GM19468 (cell line): ENCODE measurements around the gene FBRSL1.
"Not testable (repeated sequence)": the region's sequence is repeated elsewhere in the genome, so short reads cannot be mapped to it uniquely, and the experiment has no call there.

Source experiments
- ATAC-seq: cut with Tn5 transposase; IDR thresholded peaks from one replicate; pipeline ENCODE4 v1.9.1; 2021; ENCODE audit warnings: mild to moderate bottlenecking, moderate library complexity, moderate number of reproducible peaks; ENCODE audit not compliant: unreplicated experiment; ENCODE audit errors: extremely low read depth

FBRSL1 gene

GRCh38 chr12:132453361-132454192, 36.4 kb upstream of the FBRSL1 start:
- ATAC-seq, result no peak

DNA sequence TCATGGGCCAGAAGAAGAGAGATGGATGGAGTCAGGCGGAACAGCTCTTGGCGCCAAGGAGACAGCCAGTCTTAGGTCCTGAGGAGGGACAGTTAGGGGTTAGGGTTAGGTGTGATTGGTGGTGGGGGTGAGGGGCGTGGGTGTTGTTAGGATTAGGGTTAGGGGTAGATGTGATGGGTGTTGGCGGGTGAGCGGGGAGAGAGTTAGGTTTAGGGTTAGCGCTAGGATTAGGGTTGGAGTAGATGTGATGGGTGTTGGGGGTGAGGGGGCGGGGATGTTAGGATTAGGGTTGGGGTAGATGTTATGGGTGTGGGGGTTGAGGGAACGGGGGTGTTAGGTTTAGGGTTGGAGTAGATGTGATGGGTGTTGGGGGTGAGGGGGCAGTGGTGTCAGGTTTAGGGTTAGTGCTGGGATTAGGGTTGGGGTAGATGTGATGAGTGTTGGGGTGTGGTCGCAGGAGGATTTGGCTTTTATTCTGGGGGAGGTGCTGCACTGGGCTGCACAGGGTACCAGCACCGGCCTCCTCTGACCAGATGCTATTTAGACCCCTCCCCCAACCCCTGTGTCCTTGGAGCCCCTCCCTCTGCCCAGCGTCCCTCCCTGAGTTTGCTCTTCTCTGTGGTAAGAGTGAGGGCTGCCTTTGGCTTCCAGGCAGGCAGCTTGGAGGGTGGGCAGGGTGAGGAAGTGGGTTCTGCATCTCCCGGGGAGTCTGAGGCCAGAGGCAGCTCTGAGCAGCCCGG, 35.6 kb upstream of the FBRSL1 start:
- ATAC-seq, result no peak

- no peak for ATAC-seq
Measured at GRCh38 chr12:132454933-132455418, 35.0 kb upstream of the FBRSL1 start.

DNA sequence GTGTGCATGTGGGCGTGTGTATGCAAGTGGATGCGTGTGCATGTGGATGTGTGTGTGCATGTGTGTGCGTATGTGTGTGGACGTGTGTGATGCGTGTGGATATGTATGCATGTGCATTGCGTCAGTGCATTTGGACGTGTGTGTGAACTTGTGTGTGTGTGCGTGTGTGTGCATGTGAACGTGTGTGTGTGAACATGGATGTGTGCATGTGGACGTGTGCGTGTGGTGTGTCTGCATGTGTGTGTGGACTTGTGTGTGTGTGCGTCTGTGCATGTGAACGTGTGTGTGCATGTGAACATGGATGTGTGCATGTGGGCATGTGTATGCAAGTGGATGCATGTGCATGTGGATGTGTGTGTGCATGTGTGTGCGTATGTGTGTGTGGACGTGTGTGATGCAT, 34.4 kb upstream of the FBRSL1 start:
- no peak for ATAC-seq

DNA sequence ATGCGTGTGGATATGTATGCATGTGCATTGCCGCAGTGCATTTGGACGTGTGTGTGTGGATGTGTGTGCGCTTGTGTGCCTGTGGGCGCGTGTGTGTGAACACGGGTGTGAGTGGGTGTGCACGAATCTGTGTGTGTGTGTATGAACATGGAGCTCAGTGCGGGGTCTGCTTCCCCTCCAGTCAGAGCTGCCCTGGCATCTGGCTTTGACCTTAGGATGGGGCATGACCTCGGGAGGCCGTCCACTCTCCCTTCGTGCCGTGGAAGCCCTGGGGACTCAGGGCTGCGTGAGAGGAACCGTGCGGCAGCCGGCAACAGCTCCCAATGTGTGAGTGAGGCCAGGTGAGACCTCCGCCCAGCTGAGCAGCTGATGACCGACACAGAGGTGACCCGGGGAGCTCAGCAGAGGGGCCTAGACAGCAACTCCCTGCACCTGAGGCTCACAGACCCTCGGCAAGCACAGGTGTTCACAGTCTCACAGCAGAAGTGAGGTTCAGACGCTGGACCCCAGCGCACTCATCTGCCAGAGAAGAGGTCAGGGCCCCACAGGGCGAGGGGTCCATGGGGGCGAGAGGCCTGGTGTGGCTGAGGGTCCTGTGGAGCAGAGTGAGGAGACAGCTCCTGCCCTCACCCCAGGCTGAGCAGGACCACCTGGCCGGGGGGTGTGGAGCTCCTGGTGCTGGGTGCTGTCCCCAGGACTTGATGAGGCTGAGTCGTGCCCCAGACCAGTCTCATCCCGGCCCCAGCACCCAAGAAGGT, 33.6 kb upstream of the FBRSL1 start:
- ATAC-seq, result no peak

- ATAC-seq, result no peak
Measured at GRCh38 chr12:132456944-132457495, 32.9 kb upstream of the FBRSL1 start.

- ATAC-seq, result no peak
Measured at GRCh38 chr12:132458441-132458840, 31.5 kb upstream of the FBRSL1 start.

GRCh38 chr12:132458846-132459641, 30.9 kb upstream of the FBRSL1 start:
- ATAC-seq, result no peak

- ATAC-seq, result no peak
Measured at GRCh38 chr12:132460571-132460970, 29.4 kb upstream of the FBRSL1 start.

- no peak for ATAC-seq
Measured at GRCh38 chr12:132461526-132461925, 28.4 kb upstream of the FBRSL1 start.

- no peak for ATAC-seq
Measured at GRCh38 chr12:132462788-132463187, 27.2 kb upstream of the FBRSL1 start.

DNA sequence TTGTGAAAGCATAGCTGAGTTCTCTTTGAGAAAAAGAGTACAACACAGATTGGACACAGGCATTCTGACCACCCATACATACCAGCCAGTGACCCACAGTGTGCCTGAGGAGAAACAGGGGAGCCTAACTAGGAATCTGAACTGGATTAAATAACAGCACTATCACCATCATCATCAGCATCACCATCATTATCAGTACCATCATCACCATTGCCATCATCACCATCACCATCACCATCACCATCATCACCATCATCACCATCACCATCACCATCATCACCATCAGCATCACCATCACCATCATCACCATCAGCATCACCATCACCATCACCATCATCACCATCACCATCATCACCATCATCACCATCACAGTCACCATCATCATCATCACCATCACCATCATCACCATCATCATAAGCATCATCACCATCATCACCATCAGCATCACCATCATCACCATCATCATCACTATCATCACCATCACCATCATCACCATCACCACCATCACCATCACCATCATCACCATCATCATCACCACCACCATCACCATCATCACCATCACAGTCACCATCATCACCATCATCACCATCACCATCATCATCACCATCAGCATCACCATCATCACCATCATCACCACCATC, 26.5 kb upstream of the FBRSL1 start:
- ATAC-seq, result not testable (repeated sequence)

- ATAC-seq, result not testable (repeated sequence)
Measured at GRCh38 chr12:132464304-132464703, 25.6 kb upstream of the FBRSL1 start.

DNA sequence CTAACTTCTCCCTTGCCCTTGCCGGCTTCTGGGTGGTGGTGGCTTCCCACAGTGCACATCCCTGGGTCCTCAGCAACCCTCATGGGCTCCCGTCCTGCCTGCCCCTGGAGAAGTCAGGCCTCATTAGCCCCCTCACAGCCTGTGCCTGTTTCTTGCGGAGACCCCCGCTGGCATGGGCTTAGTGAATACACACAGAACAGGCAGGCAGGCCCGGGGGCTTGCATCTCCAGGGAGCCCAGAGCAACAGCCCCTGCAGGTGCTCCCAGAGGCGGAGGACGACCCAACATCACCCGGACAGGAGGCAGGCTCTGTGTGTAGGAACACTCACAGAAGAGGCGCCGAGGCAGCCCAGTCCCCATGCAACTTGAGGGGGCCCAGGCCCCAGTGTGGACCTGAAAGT, 25.1 kb upstream of the FBRSL1 start:
- ATAC-seq, result no peak

GRCh38 chr12:132465269-132466190, 24.4 kb upstream of the FBRSL1 start:
- no peak for ATAC-seq

GRCh38 chr12:132466241-132467201, 23.4 kb upstream of the FBRSL1 start:
- no peak for ATAC-seq

GRCh38 chr12:132467511-132467910, 22.4 kb upstream of the FBRSL1 start:
- ATAC-seq, result no peak
